HG03432 (cell line): Measurements from ENCODE around the gene FUT3.

Experiments
- ATAC-seq: cut with Tn5 transposase; IDR thresholded peaks from one replicate; pipeline ENCODE4 v1.9.1; 2021; ENCODE audit warnings: mild to moderate bottlenecking, moderate library complexity; ENCODE audit not compliant: unreplicated experiment

FUT3 gene

DNA sequence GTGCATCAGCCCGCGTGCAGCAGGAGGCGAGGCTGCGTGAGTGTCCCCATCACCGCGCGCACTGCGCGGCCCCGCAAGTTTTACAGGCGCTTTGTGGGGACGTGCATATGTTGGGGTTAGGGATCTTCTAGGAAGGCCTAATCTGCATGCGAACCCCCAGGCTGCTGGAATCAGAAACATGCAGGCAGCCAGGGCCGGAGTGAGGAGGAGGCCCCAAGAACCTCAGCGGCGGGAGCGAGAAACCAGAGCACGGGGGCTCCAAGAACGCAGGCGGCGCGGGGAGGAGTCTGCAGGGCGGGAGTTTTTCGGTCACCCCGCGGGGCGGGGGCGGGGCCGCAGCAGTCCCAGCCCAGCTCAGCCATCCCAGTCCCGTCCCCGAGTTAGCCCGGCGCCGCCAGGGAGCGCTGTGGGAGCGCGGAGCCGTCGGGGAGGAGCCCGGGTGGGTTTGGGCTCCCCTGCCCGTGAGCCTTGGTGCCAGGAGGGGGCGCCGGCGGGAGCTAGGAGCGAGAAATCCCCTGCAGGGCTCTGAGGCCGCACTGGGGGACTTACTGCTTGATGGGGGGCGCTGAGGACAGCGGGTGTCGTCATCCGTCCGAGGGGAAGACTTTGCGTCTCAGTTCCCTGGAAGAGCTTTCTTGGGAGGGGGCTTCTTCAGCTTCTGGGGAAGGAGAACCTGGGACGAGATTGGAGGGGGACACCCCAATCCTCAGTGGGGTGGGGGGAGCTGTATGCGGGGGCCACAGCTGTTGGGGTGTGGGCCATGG, 47.3 kb downstream of the FUT3 start:
- ATAC-seq: peak; percentile 77

DNA sequence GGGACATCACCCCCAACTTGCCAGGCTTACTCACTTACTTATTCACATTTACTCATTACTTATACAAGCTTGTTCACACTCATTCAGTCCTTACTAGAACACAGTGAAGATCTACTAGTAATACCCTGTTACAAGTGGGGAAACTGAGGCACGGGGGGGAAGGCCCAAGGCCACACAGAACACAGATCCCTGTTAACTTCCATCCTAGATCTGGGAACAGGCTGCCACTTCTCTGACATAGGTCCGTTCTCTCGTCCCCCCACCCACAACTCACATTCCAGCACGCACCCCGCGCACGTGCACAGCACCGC, 47.9 kb downstream of the FUT3 start:
- no peak for ATAC-seq

DNA sequence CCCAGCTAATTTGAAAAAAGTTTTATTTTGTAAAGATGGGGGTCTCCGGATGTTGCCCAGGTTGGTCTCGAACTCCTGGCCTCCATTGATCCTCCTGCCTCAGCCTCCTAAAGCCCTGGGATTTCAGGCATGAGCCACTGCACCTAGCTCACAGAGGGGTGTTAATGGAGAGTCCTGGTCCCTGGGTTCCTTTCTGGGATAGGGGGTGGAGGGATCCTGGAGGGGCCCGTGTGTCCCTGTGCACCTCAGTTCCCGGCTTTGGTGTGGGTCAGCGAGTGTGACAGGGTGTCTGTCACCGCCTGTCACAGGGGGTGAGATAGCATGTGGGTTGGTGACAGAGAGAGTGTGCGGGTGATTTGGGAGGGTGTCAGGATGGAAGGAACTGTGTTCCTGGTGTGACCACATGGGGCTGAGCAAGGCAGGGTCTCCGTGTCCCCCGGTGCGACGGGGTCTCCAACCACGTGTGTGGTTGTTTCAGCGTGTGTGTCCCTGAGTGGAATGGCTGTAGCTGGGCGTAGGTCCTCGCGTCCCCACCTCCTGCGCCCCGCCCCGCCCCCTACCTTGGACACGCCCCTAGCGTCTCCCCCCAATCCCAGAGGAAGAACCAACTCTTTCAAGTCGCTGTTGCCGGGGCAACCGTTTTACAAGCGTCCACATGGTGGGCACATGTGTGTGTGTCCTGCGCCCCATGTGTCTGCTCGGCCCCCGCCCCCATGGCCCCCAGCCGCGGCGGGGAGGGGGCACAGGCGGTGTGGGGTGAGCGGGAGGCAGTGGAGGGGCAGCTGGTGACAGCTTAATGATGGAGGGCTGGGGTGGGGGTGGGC, 49.2 kb downstream of the FUT3 start:
- ATAC-seq: no peak

DNA sequence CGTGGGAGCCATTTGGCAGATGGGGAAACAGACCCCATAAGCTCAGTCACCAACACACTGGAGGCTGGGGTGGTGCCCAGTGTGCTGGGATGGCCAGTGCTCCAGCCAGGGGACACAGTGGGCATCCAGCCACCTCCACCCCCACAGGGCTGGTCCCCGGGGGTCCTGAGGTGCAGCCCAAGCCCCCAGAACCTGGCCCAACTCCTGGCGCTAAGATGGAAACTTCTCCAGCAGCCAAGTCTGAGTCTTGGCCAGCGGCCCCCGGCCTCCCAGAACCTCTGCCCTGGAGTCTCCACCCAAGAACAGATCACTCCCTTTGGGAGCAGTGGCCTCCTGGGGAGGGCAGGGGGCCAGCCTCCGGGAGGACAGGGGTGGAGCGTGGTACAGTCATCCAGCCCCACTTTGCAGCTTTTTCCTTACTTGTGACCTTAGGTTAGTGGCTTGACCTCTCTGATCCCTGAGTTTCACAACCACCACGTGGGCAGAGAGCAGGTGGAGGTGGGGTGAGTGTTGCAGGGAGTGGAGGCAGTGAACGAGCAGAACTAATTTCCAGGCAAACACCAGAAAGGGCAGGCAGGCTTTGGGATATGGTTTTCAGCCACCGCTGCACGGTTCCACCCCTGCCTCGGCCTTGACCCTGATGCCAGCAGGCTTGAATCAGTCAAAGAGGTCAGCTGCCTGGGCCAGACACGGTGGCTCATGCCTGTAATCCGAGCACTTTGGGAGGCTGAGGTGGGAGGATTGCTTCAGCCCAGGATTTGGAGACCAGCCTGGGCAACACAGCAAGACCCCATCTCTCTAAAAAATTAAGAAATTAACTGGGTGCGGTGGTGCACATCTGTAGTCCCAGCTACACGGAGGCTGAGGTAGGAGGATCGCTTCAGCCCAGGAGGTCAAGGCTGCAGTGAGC, 50.6 kb downstream of the FUT3 start:
- no peak for ATAC-seq

DNA sequence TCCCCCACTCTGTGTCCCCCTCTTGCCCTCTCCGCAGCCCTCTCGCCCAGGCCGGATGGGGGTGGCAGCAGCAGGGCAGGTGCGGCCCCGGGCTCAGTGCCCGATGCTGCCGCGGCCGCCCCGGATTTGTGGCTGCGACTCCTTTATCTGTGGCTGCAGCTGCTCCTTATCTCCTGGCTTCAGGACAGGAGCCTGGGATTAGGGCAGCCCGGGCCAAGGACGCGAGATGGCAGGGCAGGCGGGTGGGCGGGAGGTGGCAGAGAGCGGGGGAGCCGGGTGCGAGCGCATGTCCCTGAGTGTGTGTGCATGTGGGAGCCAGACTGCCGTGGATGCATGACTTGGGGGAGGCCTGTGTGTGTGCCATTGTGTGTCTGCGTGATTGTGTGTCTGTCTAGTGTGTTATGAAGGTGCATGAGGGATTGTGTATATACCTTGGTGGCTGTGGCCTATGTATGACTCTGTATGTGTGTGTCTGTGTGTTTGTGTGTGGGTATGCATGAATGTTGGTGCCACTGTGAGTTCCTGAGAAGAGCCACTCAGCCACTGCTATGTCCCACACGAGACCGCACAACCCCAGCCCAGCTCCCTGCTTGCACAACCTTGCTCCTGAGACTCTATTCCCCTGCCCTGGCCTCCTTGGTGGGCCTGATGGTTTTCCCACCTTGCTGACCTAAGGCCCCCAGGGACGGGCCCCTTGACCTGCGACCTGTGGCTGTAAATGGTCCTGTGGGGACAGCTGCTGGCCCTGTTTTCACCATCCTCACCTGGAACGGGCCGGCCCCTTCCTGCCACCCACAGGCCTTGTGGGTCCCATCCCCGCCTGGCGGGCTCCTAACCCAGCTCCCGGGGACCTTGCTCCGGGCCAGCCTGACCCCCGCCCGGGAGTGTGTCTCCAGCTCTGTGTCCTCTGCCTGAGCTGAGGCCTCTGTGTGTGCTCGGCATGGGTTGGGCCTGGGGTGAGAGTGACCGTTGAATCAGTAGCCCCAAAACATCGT, 51.7 kb downstream of the FUT3 start:
- ATAC-seq: no peak

DNA sequence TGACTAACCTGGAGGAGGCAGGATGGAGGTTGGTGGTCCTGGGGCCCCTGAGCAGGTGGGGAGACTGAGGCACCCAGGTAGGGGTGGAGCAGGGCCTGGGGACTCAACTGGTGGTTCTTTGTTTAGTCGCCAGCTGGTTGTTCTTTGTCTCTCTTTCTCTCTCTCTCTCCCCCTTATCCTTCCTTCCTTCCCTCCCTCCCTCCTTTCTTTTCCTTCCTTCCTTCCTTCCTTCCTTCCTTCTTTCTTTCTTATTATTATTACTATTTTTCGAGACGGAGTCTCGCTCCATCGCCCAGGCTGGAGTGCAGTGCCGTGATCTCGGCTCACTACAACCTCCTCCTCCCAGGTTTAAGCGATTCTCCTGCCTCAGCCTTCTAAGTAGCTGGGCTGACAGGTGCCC, 53.0 kb downstream of the FUT3 start:
- no peak for ATAC-seq

DNA sequence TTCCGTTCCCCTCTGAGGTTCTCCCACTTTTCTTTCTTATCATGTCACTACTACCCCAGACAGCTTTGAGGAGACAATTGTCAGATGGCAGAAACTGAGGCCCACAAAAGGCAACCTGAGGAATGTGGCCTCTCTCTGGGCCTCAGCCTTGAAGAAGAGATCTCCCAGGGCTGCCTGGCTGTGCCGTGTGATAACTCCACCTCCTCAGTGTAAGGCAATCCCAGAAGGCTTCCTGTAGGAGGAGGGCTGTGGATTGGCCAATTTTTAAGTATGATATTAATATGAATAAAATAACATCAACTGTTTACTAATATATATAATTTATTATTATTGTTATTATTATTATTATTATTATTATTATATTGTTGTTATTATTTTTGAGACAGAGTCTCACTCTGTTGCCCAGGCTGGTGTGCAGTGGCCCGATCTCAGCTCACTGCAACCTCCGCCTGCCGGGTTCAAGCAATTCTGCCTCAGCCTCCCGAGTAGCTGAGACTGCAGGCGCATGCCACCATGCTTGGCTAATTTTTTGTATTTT, 55.8 kb downstream of the FUT3 start:
- no peak for ATAC-seq

DNA sequence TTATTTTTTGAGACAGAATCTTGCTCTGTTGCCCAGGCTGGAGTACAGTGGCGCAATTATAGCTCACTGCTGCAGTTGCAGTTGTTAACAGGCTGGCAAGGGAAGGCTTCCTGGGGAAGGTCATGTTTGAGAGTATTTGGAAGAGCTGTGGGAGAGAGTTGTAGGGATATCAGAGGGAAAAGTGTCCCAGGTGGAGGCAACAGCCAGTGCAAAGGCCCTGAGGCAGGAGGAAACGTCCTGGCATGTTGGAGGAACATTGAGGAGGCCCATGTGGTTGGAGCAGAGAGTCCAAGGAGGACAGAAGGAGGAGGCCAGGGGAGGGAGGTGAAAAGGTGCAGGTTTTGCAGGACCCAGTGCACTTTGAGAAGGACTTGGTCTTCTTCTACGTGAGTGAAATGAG, 58.1 kb downstream of the FUT3 start:
- no peak for ATAC-seq
